HFF-Myc (cell line): Measurements from ENCODE around the gene ABCA13.

Experiments used
- DNase-seq: peaks from one replicate; pipeline ENCODE4 v3.0.0-alpha.2; 2011; ENCODE audit warnings: low read depth; ENCODE audit errors: extremely low read depth
- H3K4me3 ChIP-seq: replicated peaks from 2 replicates; pipeline ENCODE4 v1.5.1; 2011; ENCODE audit warnings: low read depth, mild to moderate bottlenecking, control low read depth, low read length
- TF ChIP-seq, protein P1 (sequence below): IDR thresholded peaks from 2 replicates; pipeline ENCODE4 v1.5.1; 2012; ENCODE audit warnings: mild to moderate bottlenecking, low read depth, low read length, control low read depth; ENCODE audit errors: missing control alignments

ABCA13 gene

DNA sequence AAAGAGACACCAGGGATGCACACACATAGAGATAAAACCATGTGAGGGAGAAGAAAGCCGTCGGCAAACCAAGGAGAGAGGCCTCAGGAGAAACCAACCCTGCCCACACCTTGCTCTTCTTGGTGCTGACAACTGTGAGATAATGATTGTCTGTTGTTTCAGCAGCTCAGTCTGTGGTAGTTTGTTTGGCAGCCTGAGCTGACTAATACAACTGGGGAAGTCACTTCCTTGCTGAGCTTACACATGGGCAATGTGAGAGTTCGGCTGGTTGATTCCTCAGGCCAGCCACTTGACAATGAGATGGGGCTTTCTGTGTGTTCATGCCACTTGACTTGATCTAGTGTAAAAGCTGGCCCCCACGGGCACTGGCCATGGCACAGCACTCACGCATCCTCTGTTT lies 271.8 kb downstream of the ABCA13 start:
- no peak for DNase-seq
- TF ChIP-seq, protein P1, sequence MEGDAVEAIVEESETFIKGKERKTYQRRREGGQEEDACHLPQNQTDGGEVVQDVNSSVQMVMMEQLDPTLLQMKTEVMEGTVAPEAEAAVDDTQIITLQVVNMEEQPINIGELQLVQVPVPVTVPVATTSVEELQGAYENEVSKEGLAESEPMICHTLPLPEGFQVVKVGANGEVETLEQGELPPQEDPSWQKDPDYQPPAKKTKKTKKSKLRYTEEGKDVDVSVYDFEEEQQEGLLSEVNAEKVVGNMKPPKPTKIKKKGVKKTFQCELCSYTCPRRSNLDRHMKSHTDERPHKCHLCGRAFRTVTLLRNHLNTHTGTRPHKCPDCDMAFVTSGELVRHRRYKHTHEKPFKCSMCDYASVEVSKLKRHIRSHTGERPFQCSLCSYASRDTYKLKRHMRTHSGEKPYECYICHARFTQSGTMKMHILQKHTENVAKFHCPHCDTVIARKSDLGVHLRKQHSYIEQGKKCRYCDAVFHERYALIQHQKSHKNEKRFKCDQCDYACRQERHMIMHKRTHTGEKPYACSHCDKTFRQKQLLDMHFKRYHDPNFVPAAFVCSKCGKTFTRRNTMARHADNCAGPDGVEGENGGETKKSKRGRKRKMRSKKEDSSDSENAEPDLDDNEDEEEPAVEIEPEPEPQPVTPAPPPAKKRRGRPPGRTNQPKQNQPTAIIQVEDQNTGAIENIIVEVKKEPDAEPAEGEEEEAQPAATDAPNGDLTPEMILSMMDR = no peak

GRCh38 chr7:48446721-48447120 lies 275.5 kb downstream of the ABCA13 start:
- H3K4me3 ChIP-seq = no peak overlapping the region
- TF ChIP-seq, protein P1 = no peak
- DNase-seq = no peak

More for the DNA sequence above, 271.8 kb downstream of the ABCA13 start:
- H3K4me3 ChIP-seq = no peak overlapping the region

DNA sequence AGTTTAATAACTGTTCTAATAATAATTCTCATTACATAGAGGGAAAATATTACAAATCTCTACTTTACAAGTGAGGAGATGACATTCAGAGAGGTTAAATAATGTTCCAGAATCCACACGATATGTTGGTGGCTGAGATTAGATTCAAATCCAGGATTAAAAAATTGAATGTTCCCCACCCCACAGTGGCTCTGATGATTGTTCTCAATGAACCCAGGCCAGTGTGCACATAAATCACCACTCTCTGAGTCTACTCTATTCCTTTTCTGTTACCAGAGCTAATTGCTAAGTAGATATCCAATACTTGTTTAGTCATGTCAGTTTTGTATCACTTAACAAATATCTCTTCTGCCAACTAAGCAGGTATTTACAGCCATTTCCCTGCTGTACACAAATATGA lies 281.0 kb downstream of the ABCA13 start:
- TF ChIP-seq, protein P1 = no peak
- no peak for DNase-seq
- no peak overlapping the region for H3K4me3 ChIP-seq

DNA sequence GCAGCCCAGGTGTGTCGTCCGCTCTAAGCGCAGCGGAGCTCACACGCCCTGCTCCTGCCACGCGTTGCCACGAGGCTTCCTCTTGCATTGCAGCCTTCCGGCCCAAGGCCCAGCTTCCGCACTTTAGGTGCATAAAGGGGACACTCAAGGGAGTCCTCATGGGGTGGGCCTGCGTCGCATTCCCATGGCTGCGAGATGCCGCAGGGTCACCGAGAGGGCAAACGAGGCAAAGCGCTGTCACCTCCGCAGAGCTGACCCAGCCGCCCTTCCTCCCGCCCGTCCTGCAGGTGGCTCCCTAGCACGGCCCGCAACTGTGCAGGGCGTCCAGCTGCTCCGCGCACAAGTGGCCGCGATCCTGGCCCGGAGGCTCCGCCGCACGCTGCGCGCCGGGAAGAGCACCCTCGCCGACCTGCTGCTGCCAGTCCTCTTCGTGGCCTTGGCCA lies 283.5 kb downstream of the ABCA13 start:
- DNase-seq = no peak
- TF ChIP-seq, protein P1 = no peak
- no peak overlapping the region for H3K4me3 ChIP-seq

GRCh38 chr7:48455363-48455762 lies 284.1 kb downstream of the ABCA13 start:
- TF ChIP-seq, protein P1 = no peak
- H3K4me3 ChIP-seq = no peak overlapping the region
- no peak for DNase-seq

GRCh38 chr7:48458701-48459524 lies 287.7 kb downstream of the ABCA13 start:
- no peak for DNase-seq
- H3K4me3 ChIP-seq = no peak overlapping the region
- TF ChIP-seq, protein P1 = no peak
